IMR-90 (cell line): ENCODE data around the gene TTLL11. TPM values are rescaled to one million over a fixed set of nuclear protein-coding genes. Genes with fewer than 3 reads are reported as not detected.

ENCODE experiments used
- ATAC-seq: fragments of 200-7000 bp; cut with Tn5 transposase; 2 replicates; pipeline ENCODE4 v1.9.1; 2020; ENCODE audit warnings: low read depth, mild to moderate bottlenecking, moderate library complexity
- BruUV-seq: library from RNA; stranded (reverse); fragments of 400-500 nt; replicated peaks from 2 replicates; lab custom pipeline; 2021; lab: Mats Ljungman, UMichigan
- CTCF ChIA-PET: fragments of 300-600 bp; formaldehyde crosslinking; extraction: SDS; loops from one replicate; lab custom pipeline; 2021; ENCODE audit warnings: antibody characterized with exemption; lab: Yijun Ruan, JAX
- POLR2A ChIA-PET: fragments of 300-600 bp; sonication (Branson Sonifier 250); formaldehyde crosslinking; loops from one replicate; lab custom pipeline; 2022; ENCODE audit warnings: antibody characterized with exemption; ENCODE audit not compliant: unreplicated experiment; lab: Charles Lee
- DNase-seq: peaks from one replicate; pipeline ENCODE4 v3.0.0; 2013
- H2AFZ ChIP-seq: replicated peaks from 2 replicates; pipeline ENCODE3; 2013; ENCODE audit warnings: low read length, mild to moderate bottlenecking; ENCODE audit not compliant: poor library complexity
- H2AK5ac ChIP-seq: 2 replicates; pipeline ENCODE4 v1.6.1; 2013; ENCODE audit warnings: low read depth, low read length, inconsistent platforms
- H2AK9ac ChIP-seq: replicated peaks from 2 replicates; pipeline ENCODE3; 2013; ENCODE audit warnings: mild to moderate bottlenecking, low read depth, low read length, moderate library complexity; ENCODE audit not compliant: poor library complexity
- H2BK120ac ChIP-seq: 2 replicates; pipeline ENCODE4 v1.6.1; 2013; ENCODE audit warnings: low read depth, low read length, inconsistent platforms
- H2BK15ac ChIP-seq: 3 replicates; pipeline ENCODE4 v1.6.1; 2013; ENCODE audit warnings: low read depth, low read length, inconsistent platforms
- H2BK20ac ChIP-seq: 2 replicates; pipeline ENCODE4 v1.6.1; 2013; ENCODE audit warnings: low read depth, mild to moderate bottlenecking, inconsistent platforms, low read length, moderate library complexity
- H2BK5ac ChIP-seq: 2 replicates; pipeline ENCODE4 v1.6.1; 2013; ENCODE audit warnings: mild to moderate bottlenecking, low read depth, low read length, inconsistent platforms; ENCODE audit not compliant: poor library complexity, severe bottlenecking
- H3K14ac ChIP-seq: replicated peaks from 2 replicates; pipeline ENCODE4 v1.6.1; 2013; ENCODE audit warnings: low read depth, low read length, inconsistent platforms
- H3K18ac ChIP-seq: 2 replicates; pipeline ENCODE4 v1.6.1; 2013; ENCODE audit warnings: low read depth, low read length, control low read depth
- H3K23ac ChIP-seq: 2 replicates; pipeline ENCODE4 v1.6.1; 2013; ENCODE audit warnings: low read depth, low read length, inconsistent platforms
- H3K27ac ChIP-seq: 2 replicates; pipeline ENCODE4 v1.5.1; 2013; ENCODE audit warnings: mild to moderate bottlenecking, control low read depth, low read length; ENCODE audit not compliant: insufficient read depth
- H3K27me3 ChIP-seq: 2 replicates; pipeline ENCODE4 v1.6.1; 2013; ENCODE audit warnings: low read length; ENCODE audit not compliant: control insufficient read depth, insufficient read depth
- H3K36me3 ChIP-seq: 2 replicates; pipeline ENCODE4 v1.6.1; 2013; ENCODE audit warnings: low read length, mixed read lengths; ENCODE audit not compliant: control insufficient read depth, insufficient read depth
- H3K4ac ChIP-seq: 2 replicates; pipeline ENCODE4 v1.6.1; 2013; ENCODE audit warnings: low read depth, low read length, inconsistent platforms
- H3K4me1 ChIP-seq: 2 replicates; pipeline ENCODE4 v1.6.1; 2013; ENCODE audit warnings: low read length, mixed read lengths; ENCODE audit not compliant: control insufficient read depth, insufficient read depth
- H3K4me2 ChIP-seq: 2 replicates; pipeline ENCODE4 v1.6.1; 2013; ENCODE audit warnings: low read depth, mild to moderate bottlenecking, control low read depth, low read length, moderate library complexity
- H3K4me3 ChIP-seq: 2 replicates; pipeline ENCODE4 v1.5.1; 2013; ENCODE audit warnings: low read depth, mild to moderate bottlenecking, control low read depth, low read length, moderate library complexity; ENCODE audit not compliant: insufficient read depth
- H3K56ac ChIP-seq: 2 replicates; pipeline ENCODE4 v1.6.1; 2013; ENCODE audit warnings: low read length, inconsistent platforms; ENCODE audit not compliant: insufficient read depth; ENCODE audit errors: extremely low read depth
- H3K79me1 ChIP-seq, 2 experiments: 2 replicates each; pipeline ENCODE4 v1.6.1; 2013; ENCODE audit warnings: low read length in 2 of 2, inconsistent platforms in 1 of 2, low read depth in 1 of 2
- H3K9ac ChIP-seq: 2 replicates; pipeline ENCODE4 v1.6.1; 2013; ENCODE audit warnings: low read depth, low read length, control low read depth
- H3K9me1 ChIP-seq: 2 replicates; pipeline ENCODE4 v1.6.1; 2013; ENCODE audit warnings: low read length, inconsistent platforms; ENCODE audit not compliant: insufficient read depth
- H3K9me3 ChIP-seq: 2 replicates; pipeline ENCODE4 v1.6.1; 2013; ENCODE audit warnings: low read length; ENCODE audit not compliant: control insufficient read depth, insufficient read depth
- H4K20me1 ChIP-seq: 2 replicates; pipeline ENCODE4 v1.6.1; 2013; ENCODE audit warnings: low read length, inconsistent platforms; ENCODE audit not compliant: insufficient read depth
- H4K5ac ChIP-seq: 2 replicates; pipeline ENCODE4 v1.6.1; 2013; ENCODE audit warnings: mild to moderate bottlenecking, low read depth, low read length, control low read depth
- H4K8ac ChIP-seq, 2 experiments: 2 replicates each; pipeline ENCODE4 v1.6.1; 2013; ENCODE audit warnings: low read depth in 2 of 2, low read length in 2 of 2, control low read depth in 1 of 2, inconsistent platforms in 1 of 2
- H4K91ac ChIP-seq: 2 replicates; pipeline ENCODE4 v1.6.1; 2013; ENCODE audit warnings: low read depth, low read length, inconsistent platforms; ENCODE audit not compliant: insufficient read depth
- BHLHE40 ChIP-seq: fragments of 150-350 bp; IDR thresholded peaks from 2 replicates; pipeline ENCODE4 v1.6.1; 2016; ENCODE audit warnings: mild to moderate bottlenecking, low read depth, low read length
- CEBPB ChIP-seq: IDR thresholded peaks from 2 replicates; pipeline ENCODE4 v1.6.1; 2012; ENCODE audit warnings: low read depth, low read length, improper control_type of control experiment
- CHD1 ChIP-seq: IDR thresholded peaks from 2 replicates; pipeline ENCODE4 v1.6.1; 2012; ENCODE audit warnings: low read depth, low read length, improper control_type of control experiment
- CTCF ChIP-seq: conservative IDR thresholded peaks from 2 replicates; pipeline ENCODE4 v1.5.1; 2012; ENCODE audit warnings: mild to moderate bottlenecking, low read depth, low read length, improper control_type of control experiment
- MAZ ChIP-seq: IDR thresholded peaks from 2 replicates; pipeline ENCODE4 v1.6.1; 2012; ENCODE audit warnings: low read depth, mild to moderate bottlenecking, low read length, improper control_type of control experiment, moderate library complexity, borderline replicate concordance
- MXI1 ChIP-seq: IDR thresholded peaks from 2 replicates; pipeline ENCODE4 v1.6.1; 2012; ENCODE audit warnings: low read depth, mild to moderate bottlenecking, low read length, moderate library complexity, borderline replicate concordance
- NFE2L2 ChIP-seq: fragments of 150-350 bp; IDR thresholded peaks from 2 replicates; pipeline ENCODE4 v1.6.1; 2016; ENCODE audit warnings: low read depth, mild to moderate bottlenecking, low read length
- POLR2A ChIP-seq: IDR thresholded peaks from 2 replicates; pipeline ENCODE4 v1.6.1; 2012; ENCODE audit warnings: mild to moderate bottlenecking, low read depth, low read length
- RAD21 ChIP-seq: IDR thresholded peaks from 2 replicates; pipeline ENCODE4 v1.6.1; 2012; ENCODE audit warnings: low read length, improper control_type of control experiment
- RCOR1 ChIP-seq: IDR thresholded peaks from 2 replicates; pipeline ENCODE4 v1.6.1; 2012; ENCODE audit warnings: mild to moderate bottlenecking, low read length, improper control_type of control experiment; ENCODE audit not compliant: insufficient replicate concordance
- RFX5 ChIP-seq: IDR thresholded peaks from 2 replicates; pipeline ENCODE4 v1.8.0; 2012; ENCODE audit warnings: low read depth, mild to moderate bottlenecking, low read length, moderate library complexity
- SMC3 ChIP-seq: fragments of 150-350 bp; IDR thresholded peaks from 2 replicates; pipeline ENCODE4 v1.6.1; 2016; ENCODE audit warnings: low read depth, mild to moderate bottlenecking, antibody characterized with exemption, low read length, moderate library complexity
- USF2 ChIP-seq: fragments of 150-350 bp; IDR thresholded peaks from 2 replicates; pipeline ENCODE4 v1.6.1; 2017; ENCODE audit warnings: mild to moderate bottlenecking, antibody characterized with exemption, low read length, low read depth
- WGBS, 2 experiments: methylation state at CpG; one replicate each; pipeline versions ENCODE4 v1.1.5 to v1.1.7; 2013; ENCODE audit warnings: missing lambda C conversion rate in 2 of 2; ENCODE audit not compliant: insufficient read length in 1 of 2; ENCODE audit errors: extremely low coverage in 2 of 2; 5-methylcytosine and 5-hydroxymethylcytosine counted together
- dilution Hi-C: fragments of 300-500 bp; cut with HindIII; formaldehyde crosslinking; loops from one replicate; pipeline ENCODE4 v1.14.3; 2018; ENCODE audit warnings: low sequenced_read_pairs; ENCODE audit not compliant: unreplicated experiment
- in situ Hi-C: fragments of 300-500 bp; cut with MboI; formaldehyde crosslinking; loops from 3 replicates; pipeline ENCODE4 v1.14.3; 2019; ENCODE audit warnings: low sequenced_read_pairs, inconsistent platforms, mixed read lengths
- intact Hi-C: fragments of 100-400 bp; cut with micrococcal nuclease; formaldehyde crosslinking; loops from 2 replicates; pipeline ENCODE4 v1.10.0; 2022
- polyA plus RNA-seq, 3 experiments: library from polyadenylated mRNA; depleted of rRNA; stranded (reverse); fragments of >200 nt; gene quantifications; 2 replicates each; pipeline ENCODE4 v1.2.3, GENCODE V29; 2012; ENCODE audit warnings: low replicate concordance in 1 of 3
- total RNA-seq: library from RNA; depleted of rRNA; stranded (reverse); fragments of >200 nt; gene quantifications from 2 replicates; pipeline ENCODE4 v1.2.3, GENCODE V29; 2012

The TTLL11 gene
- total and polyA plus RNA-seq, 2 of the 4 experiments (the other 2 are of a cell fraction) = 2.0 to 4.6 TPM

GRCh38 chr9:121781701-121782464 lies 311.2 kb downstream of the TTLL11 start:
- WGBS, 2 experiments = 96% methylated on average over 4 of the region's 17 CpGs; no CpG with 5 or more reads in 1 of the 2 experiments
- no peaks in the 10 kb centered on the region for H3K27me3 ChIP-seq
- H2AFZ ChIP-seq = no peak overlapping the region
- H3K79me1 ChIP-seq = peaks cover 0 to 7% of the 10 kb centered on the region in 2 experiments; a peak in 1 of 4 replicates
- H2BK120ac ChIP-seq = no peak overlapping the region
- no peak overlapping the region for H2AK5ac ChIP-seq
- CTCF ChIA-PET = no interaction called here
- no peak overlapping the region for H3K14ac ChIP-seq
- H3K4ac ChIP-seq = no peak overlapping the region
- 0 out of 2 replicates have a peak, but pooled peaks cover 3% of the 10 kb centered on the region for H3K9me3 ChIP-seq
- no peak overlapping the region for H3K18ac ChIP-seq
- in situ Hi-C loops = no loop called here
- TF ChIP-seq POLR2A = no peak
- TF ChIP-seq CHD1 = no peak
- no peak for TF ChIP-seq RFX5
- TF ChIP-seq NFE2L2 = no peak
- no peak for TF ChIP-seq SMC3
- TF ChIP-seq CTCF = no peak
- no peak for TF ChIP-seq USF2
- no peak for TF ChIP-seq RCOR1
- no peak for TF ChIP-seq BHLHE40
- TF ChIP-seq MAZ = no peak
- no peak for TF ChIP-seq RAD21
- no peak for TF ChIP-seq CEBPB
- no peak for TF ChIP-seq MXI1
- no peaks in the 10 kb centered on the region; the same call in 1 of the 2 replicates for H3K4me1 ChIP-seq
- no peaks in the 10 kb centered on the region for H4K20me1 ChIP-seq
- H3K36me3 ChIP-seq = peaks cover 52% of the 10 kb centered on the region
- POLR2A ChIA-PET = no interaction called here
- H3K27ac ChIP-seq = no peak overlapping the region
- no peak overlapping the region for H3K4me3 ChIP-seq
- no peak overlapping the region for H2BK15ac ChIP-seq
- DNase-seq = no peak
- no peak overlapping the region for H2BK5ac ChIP-seq
- no peak overlapping the region for H3K56ac ChIP-seq
- H3K9me1 ChIP-seq = no peaks in the 10 kb centered on the region
- no peak overlapping the region for H3K9ac ChIP-seq
- H4K91ac ChIP-seq = no peak overlapping the region
- ATAC-seq = no peak
- H4K5ac ChIP-seq = no peak overlapping the region
- no peak overlapping the region for H3K23ac ChIP-seq
- no peak overlapping the region for H3K4me2 ChIP-seq
- no TSS peak for BruUV-seq
- H2BK20ac ChIP-seq = no peak overlapping the region
- no peak overlapping the region for H2AK9ac ChIP-seq
- no peak overlapping the region for H4K8ac ChIP-seq
- dilution Hi-C loops = no loop called here
- intact Hi-C loops = no loop called here
